H54 (cell line): Measurements from ENCODE around the gene TICRR.

Experiments used
- DNase-seq: peaks from one replicate; pipeline ENCODE4 v3.0.0; 2011; ENCODE audit warnings: low spot score, mixed read lengths; ENCODE audit not compliant: insufficient read length
- FAIRE-seq: peaks from 3 replicates; lab custom pipeline; 2011; peaks lifted over from hg19 to GRCh38; lab: Jason Lieb, UNC
- POLR2A ChIP-seq: IDR thresholded peaks from 2 replicates; pipeline ENCODE4 v1.6.1; 2011; ENCODE audit warnings: low read depth, mild to moderate bottlenecking, low read length

The TICRR gene

DNA sequence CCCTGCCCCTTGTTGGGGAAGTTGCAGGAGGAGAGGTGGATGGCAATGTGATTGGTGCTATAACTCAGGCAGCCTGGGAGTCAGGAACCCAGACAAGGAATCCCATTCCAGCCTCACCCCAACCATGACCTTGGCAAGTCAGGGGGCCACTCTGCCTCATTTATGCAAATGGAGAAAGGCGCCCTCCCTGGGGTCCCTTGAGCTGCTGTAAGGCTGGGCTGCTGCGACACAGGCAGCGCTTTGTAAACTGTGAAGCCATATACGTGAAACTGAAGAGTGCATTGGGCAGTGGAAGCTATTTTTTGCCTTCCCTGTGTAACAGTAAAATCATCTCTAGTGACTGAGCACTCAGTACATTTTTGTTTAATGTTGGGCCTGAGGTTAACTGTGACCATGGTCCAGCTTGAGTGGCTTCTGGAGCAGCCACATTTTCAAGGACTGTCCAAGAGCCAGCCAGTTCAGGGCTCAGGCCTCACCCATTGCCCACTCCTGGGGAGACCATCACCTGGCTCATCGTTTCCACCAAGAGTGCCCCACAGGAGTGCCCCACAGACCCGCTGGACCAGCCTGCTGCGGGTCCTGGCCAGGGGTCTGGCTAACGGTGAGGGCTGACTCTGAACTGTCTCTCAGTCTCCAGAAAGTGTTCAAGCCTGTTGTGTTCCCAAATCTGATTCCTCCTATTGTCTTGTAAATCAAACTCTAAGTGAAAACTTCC, 52.1 kb downstream of the TICRR start:
- DNase-seq (no peak), FAIRE-seq (no peak)
- no peak for TF ChIP-seq POLR2A

DNA sequence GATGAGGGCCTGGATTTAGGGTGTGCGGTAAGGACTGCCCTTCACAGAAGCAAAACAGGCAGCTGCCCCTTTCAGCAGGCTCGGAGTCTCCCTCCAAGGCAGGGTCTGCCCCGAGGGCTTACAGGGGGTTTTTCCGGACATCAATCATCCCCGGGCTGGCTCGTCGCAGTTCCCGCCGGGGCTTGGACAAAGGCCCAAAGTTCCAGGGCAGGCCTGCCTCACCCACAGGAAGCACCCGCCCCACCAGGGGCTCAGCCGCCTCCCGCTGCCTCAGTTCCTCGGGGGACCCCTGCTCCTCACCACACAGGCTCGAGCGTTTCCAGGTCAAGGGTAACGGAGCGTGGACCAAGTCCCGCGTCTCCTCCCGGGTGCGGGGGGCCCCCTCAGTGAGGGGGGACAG, 53.0 kb downstream of the TICRR start:
- FAIRE-seq, result no peak
- TF ChIP-seq POLR2A, result no peak
- DNase-seq, result no peak

DNA sequence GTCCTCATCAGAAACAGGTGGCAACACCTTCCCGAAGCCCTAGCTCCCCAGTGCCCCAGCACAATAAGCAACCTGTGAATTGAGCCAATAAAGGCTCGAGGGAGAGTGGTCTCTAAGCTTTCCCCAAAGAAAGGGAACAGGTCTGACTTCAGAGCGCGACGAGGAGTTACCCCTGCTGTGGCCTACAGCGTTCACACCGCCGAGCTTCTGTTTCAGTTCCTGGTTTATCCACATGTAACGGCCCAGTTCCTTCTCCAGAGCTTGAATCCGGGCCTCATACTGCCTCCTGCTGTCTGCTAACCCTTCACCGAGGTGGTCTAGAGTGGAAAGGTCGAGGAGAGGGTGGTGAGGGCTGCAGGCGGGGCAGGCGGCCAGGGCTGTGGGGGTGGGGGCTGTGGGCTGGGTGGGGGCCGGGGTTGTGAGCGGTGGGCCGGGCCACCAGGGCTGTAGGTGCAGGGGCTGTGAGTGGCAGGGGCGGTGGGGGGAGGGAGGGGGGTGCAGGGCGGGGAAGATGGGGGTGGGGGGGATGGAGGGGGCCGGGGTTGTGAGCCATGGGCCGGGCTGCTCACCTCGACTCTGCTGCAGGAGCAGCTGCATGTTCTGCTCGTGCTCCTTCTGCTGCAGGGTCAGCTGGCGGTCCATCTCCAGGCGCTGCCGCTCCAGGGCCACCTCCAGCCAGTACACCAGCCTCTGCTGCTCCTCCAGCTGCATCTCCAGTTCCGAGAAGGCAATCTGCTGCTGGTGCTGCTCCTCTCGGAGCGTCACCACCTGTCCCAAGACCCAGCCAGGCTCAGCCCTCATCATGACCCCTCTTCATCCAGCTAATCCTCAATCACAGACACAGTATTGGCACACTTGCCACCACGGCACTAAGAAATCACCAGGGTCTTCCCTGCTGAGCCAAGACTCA, 53.8 kb downstream of the TICRR start:
- FAIRE-seq, result no peak
- DNase-seq, result no peak
- no peak for TF ChIP-seq POLR2A

DNA sequence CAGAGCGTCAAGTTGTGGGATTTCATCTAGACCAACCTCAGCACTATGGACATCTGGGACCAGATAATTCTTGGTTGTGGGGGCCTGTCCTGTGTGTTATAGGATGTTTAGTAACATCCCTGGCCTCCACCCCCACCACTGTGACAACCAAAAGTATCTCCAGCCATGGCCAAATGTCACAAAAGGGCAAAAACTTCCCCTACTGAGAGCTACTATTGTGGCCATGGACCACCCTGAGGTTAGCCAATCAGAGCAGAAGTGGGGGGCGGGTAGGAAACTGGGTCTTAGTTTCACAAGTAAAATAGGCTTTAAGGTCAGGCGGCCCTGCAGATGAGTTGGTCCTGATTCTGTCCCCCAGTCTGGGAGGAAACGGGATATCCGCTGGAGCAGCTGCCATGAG, 54.6 kb downstream of the TICRR start:
- no peak for FAIRE-seq
- TF ChIP-seq POLR2A, result no peak
- DNase-seq, result no peak

DNA sequence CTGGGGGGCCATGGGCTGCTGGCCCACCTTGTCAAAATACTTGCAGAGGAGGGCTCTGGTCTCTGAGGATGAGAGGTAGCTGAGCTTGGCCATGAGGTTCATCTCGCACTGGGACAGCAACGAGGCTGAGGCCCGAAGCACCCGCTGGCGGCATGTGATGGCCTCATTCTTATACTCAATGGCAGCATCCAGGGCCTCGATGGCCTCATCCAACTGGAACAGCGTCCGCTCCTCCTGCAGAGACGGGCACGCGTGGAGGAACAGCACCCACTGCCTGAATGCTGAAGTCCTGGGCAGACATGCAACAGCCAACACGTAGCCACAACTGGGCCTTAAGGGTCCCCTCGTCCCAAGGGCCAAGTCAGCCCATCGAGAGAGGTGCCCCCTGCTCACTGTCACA, 55.0 kb downstream of the TICRR start:
- DNase-seq (no peak), FAIRE-seq (no peak)
- TF ChIP-seq POLR2A, result no peak

DNA sequence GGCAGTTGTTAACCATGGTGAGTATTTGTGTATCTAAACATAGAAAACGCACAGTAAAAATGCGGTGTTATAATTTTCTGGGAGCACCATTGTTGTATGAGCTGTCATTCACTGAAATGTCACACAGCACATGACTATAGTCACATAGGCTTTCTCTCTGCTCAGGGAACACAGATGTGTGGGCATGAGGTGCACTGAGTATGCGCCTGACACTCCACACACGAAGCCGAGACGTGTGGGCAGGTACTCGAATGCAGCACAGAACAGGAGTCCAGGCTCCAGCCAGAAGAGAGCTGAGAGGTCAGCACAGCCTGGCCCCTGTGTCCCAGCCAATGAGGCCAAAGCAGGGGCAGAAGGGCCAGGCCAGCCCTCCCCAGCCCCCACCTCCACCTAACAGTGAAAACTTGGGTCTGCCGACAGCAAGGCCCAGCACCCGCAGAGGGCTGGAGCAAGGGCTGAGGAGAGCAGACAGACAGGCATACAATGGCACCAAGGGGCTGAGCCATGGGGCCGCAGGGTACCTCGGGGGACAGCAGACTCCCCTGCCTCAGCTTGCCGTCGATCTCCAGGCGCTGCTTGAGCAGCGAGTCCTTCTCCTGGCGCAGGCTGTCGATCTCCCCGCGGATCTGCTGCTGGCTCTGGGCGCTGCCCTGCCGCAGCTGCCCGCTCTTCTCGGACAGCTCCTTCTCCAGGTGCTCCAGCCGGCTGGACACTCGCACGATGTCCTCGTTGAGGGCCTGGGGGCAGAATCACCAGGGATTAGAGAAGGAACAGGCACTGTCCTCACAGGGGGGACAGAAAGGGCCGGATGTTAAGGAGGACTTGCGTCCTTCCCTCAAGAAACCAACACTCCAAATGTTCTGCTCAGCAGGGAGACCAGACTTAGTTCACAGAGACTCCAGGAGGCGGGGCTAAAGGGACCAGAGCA, 56.0 kb downstream of the TICRR start:
- DNase-seq (no peak), FAIRE-seq (no peak)
- TF ChIP-seq POLR2A, result no peak

DNA sequence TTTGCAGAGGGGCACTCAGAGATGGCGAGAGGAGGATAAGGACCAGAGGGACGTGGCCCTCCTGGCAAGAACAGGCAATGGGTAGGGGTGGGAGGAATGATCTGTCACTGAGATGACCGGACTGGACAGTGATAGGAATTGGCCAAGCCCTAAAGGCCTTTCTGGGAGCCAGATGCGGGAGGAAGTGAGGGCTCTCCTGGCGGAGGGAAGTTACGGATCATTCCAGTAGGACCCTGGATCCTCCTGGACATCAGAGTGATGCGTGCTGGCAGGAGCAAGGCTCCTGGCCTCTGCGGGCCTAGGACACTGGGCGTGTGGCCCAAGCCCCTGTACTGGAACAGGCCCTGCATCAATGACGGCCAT, 56.6 kb downstream of the TICRR start:
- TF ChIP-seq POLR2A, result no peak
- FAIRE-seq, result no peak

DNA sequence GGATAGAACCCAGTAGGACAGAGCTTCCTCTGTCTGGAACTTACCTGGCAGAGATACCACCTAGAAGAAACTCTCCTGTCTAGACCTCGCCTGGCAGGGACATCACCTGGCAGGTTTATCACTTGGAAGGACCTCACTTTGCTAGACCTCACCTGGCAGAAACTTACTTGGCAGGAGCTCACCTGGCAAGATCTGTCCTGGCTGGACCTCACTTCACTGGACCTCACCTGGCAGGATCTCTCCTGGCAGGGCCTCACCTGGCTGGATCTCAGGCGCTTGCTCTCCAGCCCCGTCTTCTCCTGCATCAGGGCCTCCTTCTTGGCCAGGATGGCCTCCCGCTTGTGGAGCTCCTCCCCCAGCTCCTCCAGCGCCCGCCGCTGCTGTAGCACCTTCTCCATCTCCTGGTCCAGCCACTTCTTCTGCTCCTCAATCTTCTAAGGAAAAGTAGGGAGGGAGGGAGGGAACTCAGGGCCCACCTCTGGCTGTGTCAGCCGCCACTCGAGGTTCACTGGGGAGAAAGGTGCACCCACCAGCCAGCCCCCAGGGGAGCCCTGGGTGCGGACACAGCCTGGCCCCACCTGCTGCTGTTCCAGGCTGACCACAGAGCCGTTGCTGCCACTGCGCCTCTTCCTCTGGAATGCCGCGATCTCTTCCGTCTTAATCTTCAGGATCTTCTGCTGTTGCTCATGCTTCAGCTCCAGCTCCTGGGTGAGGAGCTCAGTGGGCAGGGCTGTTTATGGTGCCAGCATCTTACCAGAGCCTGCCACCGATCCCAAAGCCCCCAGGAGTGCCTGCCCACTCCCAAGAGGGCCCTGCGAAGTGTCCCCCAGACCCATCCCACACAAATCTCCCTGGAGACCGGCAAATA, 57.5 kb downstream of the TICRR start:
- no peak for FAIRE-seq
- DNase-seq, result no peak
- TF ChIP-seq POLR2A, result no peak

More for the DNA sequence above, 56.6 kb downstream of the TICRR start:
- no peak for DNase-seq

DNA sequence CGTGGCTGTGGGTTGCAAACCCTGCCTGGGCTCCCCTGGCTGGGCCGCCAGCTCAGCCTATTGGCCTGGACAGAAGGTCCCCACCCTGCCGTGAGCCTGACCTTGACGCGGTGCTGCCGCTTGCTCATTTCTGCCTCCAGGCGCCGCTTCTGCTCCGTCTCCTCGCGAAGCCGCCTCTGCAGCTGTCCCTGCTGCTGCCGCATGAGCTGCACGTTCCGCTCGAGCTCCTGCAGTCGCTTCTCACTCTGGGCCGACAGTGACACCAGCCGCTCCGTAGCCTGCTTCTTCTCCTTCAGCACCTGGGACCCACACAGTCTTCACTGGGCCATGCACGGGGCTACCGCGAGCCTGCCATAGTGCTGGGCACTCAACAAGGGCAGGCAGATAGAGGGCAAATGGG, 58.3 kb downstream of the TICRR start:
- DNase-seq, result no peak
- no peak for TF ChIP-seq POLR2A
- no peak for FAIRE-seq

DNA sequence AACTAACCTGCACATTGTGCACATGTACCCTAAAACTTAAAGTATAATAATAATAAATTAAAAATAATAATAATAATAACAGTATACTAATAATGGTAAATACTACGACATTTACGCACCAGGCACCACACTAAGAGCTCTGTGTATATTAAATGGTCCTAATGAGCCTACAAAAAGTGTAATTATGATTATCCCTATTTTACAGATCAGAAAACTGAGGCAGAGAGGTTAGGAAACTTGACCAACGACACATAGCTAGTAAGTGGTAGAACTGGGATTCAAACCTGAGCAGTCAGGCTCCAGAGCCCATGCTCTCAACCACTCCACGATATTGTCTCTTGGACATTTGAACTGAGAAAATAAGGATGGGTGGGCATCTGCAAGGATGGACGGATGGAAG, 65.0 kb downstream of the TICRR start:
- TF ChIP-seq POLR2A, result no peak
- DNase-seq (no peak), FAIRE-seq (no peak)

DNA sequence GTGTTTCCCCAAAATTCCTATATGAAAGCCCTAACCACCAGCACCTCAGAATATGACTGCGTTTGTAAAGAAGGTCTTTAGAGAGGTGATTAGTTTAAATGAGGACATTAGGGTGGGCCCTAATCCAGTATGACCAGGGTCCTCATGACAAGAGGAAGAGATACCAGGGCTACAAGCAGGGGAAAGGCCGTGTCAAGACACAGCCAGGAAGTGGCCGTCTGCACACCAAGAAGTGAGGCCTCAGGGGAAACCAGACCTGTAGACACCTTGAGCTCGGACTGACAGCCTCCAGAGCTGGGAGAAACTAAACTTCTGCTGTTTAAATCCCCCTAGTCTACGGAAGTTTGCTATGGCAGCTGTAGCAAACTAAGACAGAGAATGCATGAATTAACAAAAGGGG, 65.8 kb downstream of the TICRR start:
- no peak for DNase-seq
- TF ChIP-seq POLR2A, result no peak
- FAIRE-seq, result no peak

DNA sequence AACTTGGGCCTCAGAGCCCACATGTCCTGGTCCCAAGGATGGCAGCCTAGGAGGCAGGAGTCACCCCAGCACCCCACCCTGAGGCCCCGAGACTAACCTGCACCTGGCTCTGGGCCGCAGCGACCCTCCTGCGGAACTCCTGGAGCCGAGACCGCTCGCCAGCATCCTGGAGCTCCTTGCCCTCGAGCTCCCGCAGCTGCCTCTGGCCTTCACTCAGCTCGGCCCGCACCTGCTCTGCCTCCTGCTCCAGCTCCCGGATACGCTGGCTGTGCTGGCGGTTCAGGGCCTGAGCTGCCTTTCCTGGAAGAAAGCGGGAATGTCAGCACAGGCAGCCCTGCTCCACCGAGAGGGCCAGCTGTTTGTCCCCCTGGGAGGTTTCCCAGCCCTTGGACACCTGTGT, 66.8 kb downstream of the TICRR start:
- no peak for DNase-seq
- FAIRE-seq, result no peak
- no peak for TF ChIP-seq POLR2A

DNA sequence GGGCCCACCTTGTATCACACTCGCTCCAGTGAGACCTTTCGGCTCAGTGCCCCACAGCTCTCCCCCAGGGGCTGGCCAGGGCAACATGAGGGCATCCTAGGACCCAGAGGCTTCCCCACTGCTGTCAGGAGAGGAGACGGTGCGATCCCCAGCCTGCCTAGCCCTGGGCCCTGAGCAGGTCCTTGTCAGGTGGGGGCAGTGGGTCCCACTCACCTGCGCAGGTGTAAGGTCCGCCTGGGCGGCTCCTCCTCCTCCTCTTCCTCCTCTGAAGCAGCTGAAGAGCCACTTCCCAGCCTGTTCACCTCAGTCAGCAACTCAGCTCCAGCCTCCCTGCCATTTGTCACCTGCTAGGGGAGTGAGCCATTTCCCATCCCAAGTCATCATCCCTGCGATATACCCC, 70.4 kb downstream of the TICRR start:
- FAIRE-seq (no peak), DNase-seq (no peak)
- TF ChIP-seq POLR2A, result no peak
